AG04450 (cell line): Measurements from ENCODE around the gene CAVIN2. TPM values are rescaled to one million over a fixed set of nuclear protein-coding genes. Genes with fewer than 3 reads are reported as not detected.

Experiments used
- CTCF ChIA-PET: fragments of 300-600, 350-600 bp; formaldehyde crosslinking; extraction: SDS; loops from one replicate; lab custom pipeline; 2022; ENCODE audit warnings: antibody characterized with exemption, inconsistent platforms; lab: Charles Lee
- POLR2A ChIA-PET: fragments of 350-600 bp; formaldehyde crosslinking; extraction: SDS; loops from one replicate; lab custom pipeline; 2021; ENCODE audit warnings: antibody characterized with exemption, inconsistent platforms; lab: Yijun Ruan, JAX
- DNase-seq: peaks from one replicate; pipeline ENCODE4 v3.0.0-alpha.2; 2011; ENCODE audit warnings: low read depth, low spot score
- H3K27ac ChIP-seq: one replicate; pipeline ENCODE4 v1.5.1; 2012; ENCODE audit warnings: low read depth, low read length, control low read depth
- H3K27me3 ChIP-seq: one replicate; pipeline ENCODE4 v1.6.0; 2012; ENCODE audit warnings: low read length; ENCODE audit not compliant: control insufficient read depth, insufficient read depth
- H3K4me3 ChIP-seq: 2 replicates; pipeline ENCODE4 v1.5.1; 2011; ENCODE audit warnings: mild to moderate bottlenecking, low read depth, low read length, control low read depth
- H3K9me3 ChIP-seq: 2 replicates; pipeline ENCODE4 v1.5.1; 2012; ENCODE audit warnings: low read length; ENCODE audit not compliant: control insufficient read depth, insufficient read depth
- CTCF ChIP-seq: IDR thresholded peaks from 2 replicates; pipeline ENCODE4 v1.5.1; 2011; ENCODE audit warnings: low read depth, low read length, control low read depth, inconsistent platforms
- polyA plus RNA-seq: library from polyadenylated mRNA; depleted of rRNA; stranded (reverse); fragments of >200 nt; gene quantifications from 2 replicates; pipeline ENCODE4 v1.2.3, GENCODE V29; 2011

Gene CAVIN2
- polyA plus RNA-seq, 1 experiment: 26.1 TPM

GRCh38 chr2:191845876-191846514 lies 893 bp downstream of the CAVIN2 start:
- Histone ChIP-seq H3K4me3 (peak overlapping the region; percentile 63), H3K27me3 (no peaks in the 10 kb centered on the region), H3K27ac (peak overlapping the region; percentile 93), H3K9me3 (peaks cover 5% of the 10 kb centered on the region; the same call in 1 of the 2 replicates)
- TF ChIP-seq CTCF: no peak
- no peak for DNase-seq
- ChIA-PET POLR2A (interaction anchor here (1.1 to 2.2 kb wide), 3 partner anchors 16 to 168 kb away, joined by 4 to 6 read pairs (median 6); partner anchors contain the start of gene NABP1), CTCF (interaction anchor here (0.6 to 6.1 kb wide), 3 partner anchors 25 to 317 kb away, joined by 4 to 50 read pairs (median 8); no protein-coding TSS in a partner anchor)

GRCh38 chr2:191845248-191845715 lies 1.6 kb downstream of the CAVIN2 start:
- CTCF ChIA-PET: interaction anchor here (0.6 to 6.1 kb wide), 5 partner anchors 10 to 317 kb away, joined by 3 to 50 read pairs (median 4); no protein-coding TSS in a partner anchor

GRCh38 chr2:191844706-191845105 lies 2.2 kb downstream of the CAVIN2 start:
- H3K27ac ChIP-seq: no peak overlapping the region
- no peak for TF ChIP-seq CTCF
- H3K9me3 ChIP-seq: peaks cover 5% of the 10 kb centered on the region; the same call in 1 of the 2 replicates
- H3K27me3 ChIP-seq: no peaks in the 10 kb centered on the region
- DNase-seq: no peak
- H3K4me3 ChIP-seq: peak overlapping the region; percentile 63
- ChIA-PET POLR2A (no interaction called here), CTCF (interaction anchor here (0.7 to 6.1 kb wide), 3 partner anchors 10 to 318 kb away, joined by 3 to 50 read pairs (median 4); no protein-coding TSS in a partner anchor)

More at GRCh38 chr2:191845248-191845715, 1.6 kb downstream of the CAVIN2 start:
- Histone ChIP-seq H3K27me3 (no peaks in the 10 kb centered on the region), H3K9me3 (peaks cover 5% of the 10 kb centered on the region; the same call in 1 of the 2 replicates), H3K4me3 (peak overlapping the region; percentile 63), H3K27ac (peak overlapping the region; percentile 75)
- no peak for TF ChIP-seq CTCF
- POLR2A ChIA-PET: no interaction called here
- no peak for DNase-seq

- no peak overlapping the region for H3K4me3 ChIP-seq
- ChIA-PET POLR2A (no interaction called here), CTCF (interaction anchor here (3.0 kb wide), 1 partner anchor 322 kb away, joined by 18 read pairs; no protein-coding TSS in a partner anchor)
- H3K27me3 ChIP-seq: no peaks in the 10 kb centered on the region
- peaks cover 2% of the 10 kb centered on the region for H3K9me3 ChIP-seq
- H3K27ac ChIP-seq: no peak overlapping the region
- no peak for TF ChIP-seq CTCF
- no peak for DNase-seq
Observed at GRCh38 chr2:191840921-191841320, 6.0 kb downstream of the CAVIN2 start.
